HG02870 (cell line): ENCODE results near the gene ESX1.
"Not testable (repeated sequence)": the region's sequence is repeated elsewhere in the genome, so short reads cannot be mapped to it uniquely, and the experiment has no call there.

Experiments used
- ATAC-seq: cut with Tn5 transposase; IDR thresholded peaks from one replicate; pipeline ENCODE4 v1.9.1; 2021; ENCODE audit warnings: mild to moderate bottlenecking, moderate library complexity; ENCODE audit not compliant: unreplicated experiment

ESX1 gene

DNA sequence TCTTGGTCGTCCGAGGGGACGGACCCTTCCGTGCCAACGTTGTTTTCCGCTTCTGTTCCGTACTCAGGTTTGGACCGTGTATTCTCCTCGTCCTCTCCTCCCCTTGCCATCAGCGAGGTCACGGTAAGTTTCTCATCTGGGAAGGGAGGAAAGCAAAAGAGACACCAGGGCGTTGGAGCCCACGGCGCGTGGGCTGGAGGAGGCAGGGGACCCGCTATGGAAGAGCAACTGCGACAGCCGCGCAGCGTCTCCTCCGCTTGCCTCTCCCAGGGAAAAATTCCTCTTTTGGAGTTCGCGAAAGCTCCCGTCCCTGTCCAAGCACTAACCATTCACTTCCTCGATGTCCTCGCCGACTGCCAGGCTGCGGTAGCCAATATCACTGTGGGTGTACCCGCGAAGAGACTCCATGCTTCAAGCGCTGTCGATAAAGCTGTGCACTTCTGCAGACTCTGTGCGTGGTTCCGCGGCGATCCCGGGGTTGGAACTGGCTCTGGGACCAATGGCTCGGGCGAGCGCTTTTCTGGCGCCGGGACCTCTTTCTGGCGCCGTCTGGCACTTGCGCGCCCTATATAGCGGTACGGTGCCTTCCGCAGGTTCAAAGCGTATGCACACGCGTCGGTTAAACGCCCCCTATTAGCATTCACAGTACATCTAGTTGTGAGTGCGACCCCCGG, at the start of gene ESX1:
Gene ESX1 (minus strand): TSS at position 492 of the 674 bp plus-strand sequence. CDS start 84 bp downstream, at position 408.
- ATAC-seq, result no peak

DNA sequence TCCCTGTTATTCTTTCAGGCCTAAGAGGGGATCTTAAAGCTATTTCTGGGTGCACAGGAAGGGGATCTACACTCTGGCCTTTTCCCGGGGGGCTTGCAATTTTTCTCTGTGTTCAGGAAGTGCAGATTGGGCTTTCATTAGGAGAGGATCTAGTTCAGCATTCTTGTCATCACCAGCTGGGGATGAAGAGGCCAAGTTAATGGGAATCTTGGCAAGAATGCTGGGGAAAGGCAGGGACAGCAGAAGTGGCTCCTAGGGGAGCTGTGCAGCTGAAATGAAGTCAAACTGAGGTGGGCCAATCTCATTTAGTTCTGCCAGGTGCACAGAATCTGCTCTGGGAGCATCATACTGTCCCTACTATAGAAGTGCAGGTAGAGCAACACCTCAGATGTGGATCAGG, 40.9 kb upstream of the ESX1 start:
- ATAC-seq, result no peak

DNA sequence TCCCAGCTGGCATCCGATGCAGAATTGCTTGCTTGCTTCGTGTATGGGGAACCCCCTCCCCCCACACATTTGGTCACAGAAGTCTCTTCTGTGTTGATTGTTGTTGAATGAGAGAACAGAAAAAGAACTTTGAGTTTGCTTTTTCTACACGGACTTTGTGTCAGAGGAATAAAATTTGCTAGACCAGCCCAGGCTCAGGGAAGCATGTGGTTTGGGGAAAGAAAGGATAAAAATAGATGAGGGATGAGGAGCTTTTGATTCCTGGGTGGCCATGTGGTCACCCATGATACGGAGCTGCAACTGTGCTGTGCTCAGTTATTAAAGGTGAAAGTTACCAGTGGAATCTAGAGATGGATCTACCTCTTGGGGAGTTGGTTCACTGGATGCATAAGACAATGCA, 34.2 kb upstream of the ESX1 start:
- no peak for ATAC-seq

DNA sequence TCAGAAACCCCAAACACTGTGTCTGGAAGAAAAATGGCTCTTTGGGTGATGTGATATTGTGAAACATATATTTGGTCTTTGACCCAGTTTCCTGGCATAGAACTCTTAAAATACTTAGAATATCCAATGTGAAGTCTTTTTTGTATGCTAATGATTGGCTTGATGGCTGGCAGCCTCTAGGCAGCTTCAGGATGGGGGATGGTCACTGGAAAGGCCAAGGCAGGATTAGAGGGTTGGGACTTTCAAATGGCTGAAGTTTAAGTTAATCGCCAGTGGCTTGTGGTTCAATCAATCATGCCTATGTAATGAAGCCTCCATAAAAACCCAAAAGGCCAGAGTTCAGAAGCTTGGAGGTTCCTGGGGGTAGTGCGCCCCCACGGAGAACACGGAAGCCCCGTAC, 33.5 kb upstream of the ESX1 start:
- ATAC-seq, result no peak

DNA sequence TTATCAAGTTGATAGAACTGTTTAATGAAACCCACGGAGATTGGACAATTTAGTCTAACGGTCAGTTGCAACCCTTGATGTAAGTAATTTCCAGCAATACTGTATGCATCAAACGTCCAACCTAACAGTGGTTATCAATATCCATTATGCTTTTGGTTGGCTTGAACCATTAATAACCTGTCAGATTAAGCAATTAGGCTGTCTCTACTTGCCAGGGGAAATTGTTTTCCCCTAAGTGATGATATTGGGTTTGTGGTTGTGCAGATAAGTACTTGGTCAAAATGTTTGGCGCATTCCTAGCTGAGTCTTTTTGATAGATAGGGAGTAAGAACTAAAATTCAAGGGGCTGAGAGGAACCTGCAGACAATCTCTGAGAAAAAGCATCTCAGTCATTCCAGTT, 30.5 kb upstream of the ESX1 start:
- ATAC-seq, result no peak

DNA sequence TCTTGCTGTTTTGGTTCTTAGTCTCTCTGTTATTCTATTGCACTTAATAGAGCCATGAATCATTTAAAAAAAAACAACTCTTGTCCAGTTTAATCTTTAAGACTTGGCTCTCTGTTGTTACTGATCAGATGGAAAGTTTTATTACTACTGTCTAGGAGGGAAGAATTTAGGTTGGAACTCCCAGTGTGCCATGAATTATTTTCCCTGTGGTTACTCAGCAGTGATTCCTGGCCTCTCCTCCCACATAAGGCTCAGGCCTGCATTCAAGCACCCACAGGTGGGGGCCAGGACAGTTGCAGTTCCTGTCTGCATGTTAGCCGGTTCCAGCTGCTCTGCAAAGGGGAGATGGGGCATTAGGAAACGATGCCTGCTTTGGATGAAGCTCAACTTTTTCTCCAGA, 29.8 kb upstream of the ESX1 start:
- no peak for ATAC-seq

DNA sequence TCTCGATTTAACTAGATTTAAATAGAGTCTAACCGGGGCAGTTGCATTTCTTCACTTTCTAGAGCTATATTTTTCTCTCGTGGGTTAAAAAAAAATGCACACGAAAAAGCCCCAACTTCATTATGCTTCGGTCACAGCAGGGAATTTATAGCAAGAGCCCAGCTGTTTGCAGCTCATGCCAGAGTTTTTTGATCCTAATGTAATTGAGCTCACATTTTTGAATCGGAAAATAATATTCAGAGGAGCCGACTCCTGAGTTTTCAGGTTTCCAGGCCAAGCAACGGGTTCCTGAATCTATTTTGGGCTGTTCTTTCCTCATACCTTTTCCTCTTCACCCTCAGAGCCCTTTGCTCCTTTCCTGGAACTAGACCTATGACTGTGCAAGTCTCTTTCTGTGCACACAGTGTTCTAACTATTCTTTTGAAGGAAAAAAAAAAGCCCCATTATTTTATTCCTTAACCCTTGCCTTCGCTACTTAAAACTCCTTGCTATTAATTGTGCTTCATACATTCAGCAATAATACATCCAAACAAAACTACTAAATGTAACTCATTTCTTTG, 27.5 kb upstream of the ESX1 start:
- ATAC-seq, result no peak

DNA sequence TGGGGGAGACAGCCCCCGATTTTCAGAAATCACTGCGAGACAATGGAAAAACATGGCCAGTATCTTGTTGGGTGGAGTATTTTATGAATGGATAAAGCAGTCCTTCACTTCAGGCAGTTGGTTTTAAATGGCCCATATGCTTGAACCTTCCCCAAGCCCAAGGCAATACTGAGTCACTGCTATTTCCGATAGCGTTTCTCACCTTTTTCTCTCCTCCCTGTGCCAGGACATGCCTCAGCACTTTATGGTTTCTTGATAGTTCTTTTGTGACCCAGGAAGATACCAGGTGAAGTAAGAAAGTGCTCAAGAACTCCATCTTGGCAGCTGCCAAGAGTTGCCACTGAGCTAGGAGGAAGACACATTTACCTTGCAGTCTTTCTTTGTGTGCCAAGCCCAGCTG, 26.8 kb upstream of the ESX1 start:
- no peak for ATAC-seq

DNA sequence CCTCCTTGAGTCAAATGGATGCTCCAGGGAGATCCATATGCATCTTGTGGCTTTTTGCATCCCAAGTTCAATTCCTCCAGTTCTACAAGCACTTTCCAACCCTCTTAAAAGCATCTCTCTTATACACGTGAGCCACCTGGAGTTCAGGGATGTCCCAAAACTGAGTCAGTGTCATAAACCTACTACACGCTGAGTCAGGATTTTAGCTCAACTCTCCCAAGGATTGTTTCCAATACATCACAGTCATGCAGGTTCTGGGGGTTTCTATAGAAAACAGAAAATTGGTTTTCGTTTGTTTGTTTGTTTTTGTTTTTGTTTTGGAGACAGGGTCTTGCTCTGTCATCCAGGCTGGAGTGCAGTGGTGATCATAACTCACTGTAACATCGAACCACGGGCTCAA, 25.9 kb upstream of the ESX1 start:
- ATAC-seq, result no peak

DNA sequence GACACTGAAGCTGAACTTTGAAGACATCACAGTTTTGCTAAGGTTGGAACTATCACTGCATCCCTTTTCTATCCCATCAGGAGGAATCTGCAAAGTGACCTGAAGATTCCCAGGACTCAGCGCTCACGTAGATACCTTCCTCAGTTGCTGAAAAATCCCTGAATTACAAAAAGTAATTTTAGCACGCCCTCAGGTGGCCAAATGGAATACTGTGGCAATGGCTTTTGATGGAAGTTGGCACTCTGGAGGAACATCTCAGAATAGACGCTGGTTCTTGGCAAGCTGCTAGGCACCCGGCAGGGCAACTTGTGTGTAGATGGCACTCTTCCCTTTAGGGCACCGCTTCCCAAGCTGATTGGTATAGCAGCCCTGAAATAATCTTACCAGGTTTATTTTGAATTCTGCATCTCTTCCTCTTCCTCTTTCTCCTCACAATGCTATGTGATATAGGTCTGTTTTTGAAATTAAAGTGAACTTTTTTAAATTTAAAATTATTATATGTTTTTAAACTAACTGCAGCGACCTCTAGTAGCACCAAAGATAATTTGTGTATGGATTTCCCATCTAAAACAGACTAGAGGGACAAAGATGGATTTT, 16.3 kb upstream of the ESX1 start:
- no peak for ATAC-seq

DNA sequence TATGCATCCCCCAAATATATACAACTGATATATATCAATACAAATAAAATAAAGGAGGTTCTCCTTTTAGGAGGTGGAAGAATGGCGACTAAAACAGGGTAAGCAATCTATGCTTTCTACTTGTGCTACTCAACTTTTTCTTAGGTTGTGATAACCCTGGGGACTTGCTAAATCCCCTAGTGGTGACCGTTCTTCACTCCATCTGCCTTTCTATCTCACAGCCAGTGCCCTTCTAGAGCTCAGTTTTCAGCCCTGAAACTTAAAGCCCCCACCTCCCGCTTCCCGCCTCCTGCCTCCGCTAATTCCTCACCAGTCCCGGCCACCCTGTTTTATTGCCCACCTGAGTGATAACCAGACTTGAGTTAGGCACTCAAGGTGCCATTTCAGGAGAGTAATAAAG, 15.5 kb upstream of the ESX1 start:
- no peak for ATAC-seq

DNA sequence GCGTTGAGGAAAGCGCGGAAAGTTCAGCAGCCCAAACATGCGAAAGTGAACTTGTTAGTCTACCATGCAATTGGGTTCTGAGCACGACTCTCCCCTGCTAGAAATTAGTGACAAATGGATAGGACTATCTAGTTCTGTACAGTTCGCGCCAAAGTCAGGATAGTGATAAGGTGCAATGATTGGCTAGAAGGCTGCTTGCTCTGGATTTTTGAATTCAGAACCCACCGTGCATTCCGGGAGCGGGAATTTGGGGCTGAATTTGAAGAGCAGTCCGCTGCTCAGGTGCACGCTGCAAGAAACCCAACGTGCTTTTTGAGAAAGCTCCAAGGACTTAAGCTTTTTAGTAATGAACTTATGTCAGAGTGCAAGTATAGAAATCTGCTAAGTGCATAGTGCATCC, 732 bp upstream of the ESX1 start:
- ATAC-seq, result no peak

DNA sequence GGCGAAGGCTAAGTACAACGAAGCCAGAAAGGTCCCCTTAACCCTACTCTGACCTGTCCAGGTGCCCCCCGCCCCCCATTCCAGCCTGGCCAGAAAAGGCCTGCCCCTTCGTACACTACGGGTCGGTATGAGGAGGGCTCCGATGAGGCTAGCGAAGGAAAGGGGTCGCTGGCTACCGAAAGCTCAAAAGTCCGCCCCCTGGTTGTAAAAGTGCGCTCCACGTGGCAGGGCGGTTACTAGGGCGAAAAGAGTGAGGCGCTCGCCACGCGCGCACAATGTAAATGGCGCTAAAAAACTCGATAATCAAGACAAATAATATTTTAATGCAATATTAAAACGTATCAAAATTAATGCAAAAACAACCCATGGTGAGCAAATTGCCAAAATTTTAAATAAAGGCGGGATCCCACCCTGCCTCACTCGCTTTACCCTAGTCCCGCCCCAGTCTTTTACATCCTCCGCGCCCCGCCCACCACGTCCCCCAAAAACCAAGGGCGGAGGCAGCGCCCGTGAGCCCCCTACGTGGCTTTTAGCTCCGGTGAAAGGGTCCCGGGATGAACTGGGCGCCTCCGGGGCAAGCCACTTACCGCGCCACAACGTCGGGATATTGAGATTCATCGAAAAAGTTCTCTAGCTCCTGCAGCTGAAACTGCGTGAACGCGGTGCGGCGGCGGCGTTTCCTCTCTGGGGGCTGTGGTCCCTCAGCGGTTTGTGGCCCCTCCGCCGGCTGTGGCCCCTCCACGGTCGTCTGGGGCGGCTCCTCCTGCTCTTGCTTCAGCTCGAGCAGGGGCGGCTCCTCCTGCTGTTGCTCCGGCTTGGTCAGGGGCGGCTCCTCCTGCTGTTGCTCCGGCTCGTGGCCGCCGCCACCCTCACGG, 929 bp downstream of the ESX1 start:
- no peak for ATAC-seq

DNA sequence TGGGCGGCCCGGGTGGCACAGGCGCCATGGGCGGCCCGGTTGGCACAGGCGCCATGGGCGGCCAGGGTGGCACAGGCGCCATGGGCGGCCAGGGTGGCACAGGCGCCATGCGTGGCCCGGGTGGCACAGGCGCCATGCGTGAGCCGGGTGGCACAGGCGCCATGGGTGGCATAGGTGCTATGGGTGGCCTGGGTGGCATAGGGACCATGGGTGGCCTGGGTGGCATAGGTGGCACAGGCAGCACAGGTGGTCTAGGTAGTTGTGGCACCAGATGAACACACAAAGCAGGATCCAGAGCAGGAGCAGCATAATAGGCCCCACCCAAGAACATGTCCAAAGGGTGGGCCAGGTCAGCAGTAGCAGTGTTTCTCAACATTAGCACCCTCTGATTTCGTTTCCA, 4.3 kb downstream of the ESX1 start:
- no peak for ATAC-seq

DNA sequence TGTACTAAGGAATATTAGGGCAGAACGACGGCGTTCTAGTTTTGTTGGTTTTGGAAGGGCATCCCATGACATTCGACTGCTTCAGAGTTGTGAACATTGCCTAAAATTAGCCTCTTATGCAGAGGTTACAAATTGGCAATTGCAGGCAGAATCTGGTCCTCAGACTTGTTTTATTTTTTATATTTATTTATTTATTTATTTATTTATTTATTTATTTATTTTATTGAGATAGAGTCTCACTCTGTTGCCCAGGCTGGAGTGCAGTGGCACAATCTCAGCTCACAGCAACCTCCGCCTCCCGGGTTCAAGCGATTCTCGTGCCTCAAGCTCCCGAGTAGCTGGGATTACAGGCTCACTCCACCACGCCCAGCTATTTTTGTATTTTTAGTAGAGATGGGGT, 24.7 kb downstream of the ESX1 start:
- ATAC-seq, result not testable (repeated sequence)

DNA sequence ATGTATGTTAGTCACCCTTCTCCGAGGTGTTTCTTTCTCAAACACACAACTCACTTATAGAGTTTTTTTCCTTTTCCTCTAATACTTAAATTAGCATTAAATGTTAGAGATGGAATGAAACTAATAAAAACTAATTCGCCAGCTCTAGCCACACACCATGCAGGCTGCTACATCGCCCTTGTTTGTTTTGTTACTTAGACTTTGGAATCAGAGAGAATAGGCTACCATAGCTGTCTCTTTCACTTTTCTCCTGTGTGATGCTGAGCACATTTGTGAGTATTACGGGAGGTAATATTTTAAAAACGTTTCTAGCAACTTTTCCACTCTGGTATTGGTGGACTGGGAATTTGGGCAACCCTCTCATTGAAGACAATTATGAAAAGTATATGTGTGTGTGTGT, 43.5 kb downstream of the ESX1 start:
- no peak for ATAC-seq

DNA sequence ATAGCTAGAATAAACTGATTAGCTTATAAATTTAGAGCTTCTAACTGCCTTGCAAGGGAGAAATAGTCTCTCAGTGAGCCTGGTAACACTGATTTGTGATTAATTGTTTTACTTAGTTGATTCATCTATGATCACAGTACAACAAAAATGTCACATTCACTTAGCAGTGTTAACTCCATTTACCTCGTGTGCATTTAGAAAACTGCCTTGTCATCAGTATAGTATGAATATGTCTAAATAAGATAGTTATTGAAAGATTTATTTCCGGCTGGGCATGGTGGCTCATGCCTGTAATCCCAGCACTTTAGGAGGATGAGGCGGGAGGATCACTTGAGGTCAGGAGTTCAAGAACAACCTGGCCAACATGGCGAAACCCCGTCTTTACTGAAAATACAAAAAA, 49.2 kb downstream of the ESX1 start:
- no peak for ATAC-seq
